Neural progenitor cell (in vitro differentiated cells): ENCODE results near the gene TYW5. TPM values are rescaled to one million over a fixed set of nuclear protein-coding genes. Genes with fewer than 3 reads are reported as not detected.

Source experiments
- DNase-seq: peaks from one replicate; pipeline ENCODE4 v3.0.0-alpha.2; 2016; ENCODE audit warnings: low spot score
- H2AFZ ChIP-seq: fragments of 200-600 bp; sonication (generic); replicated peaks from 2 replicates; pipeline ENCODE4 v1.6.1; 2016; ENCODE audit warnings: antibody characterized with exemption
- H3F3A ChIP-seq: fragments of 200-600 bp; sonication (generic); 2 replicates; pipeline ENCODE4 v1.6.1; 2016; ENCODE audit warnings: antibody characterized with exemption, low read depth
- H3K27ac ChIP-seq: fragments of 200-600 bp; sonication (generic); 2 replicates; pipeline ENCODE4 v1.5.1; 2016; ENCODE audit warnings: mild to moderate bottlenecking
- H3K27me3 ChIP-seq: fragments of 200-600 bp; sonication (generic); 2 replicates; pipeline ENCODE4 v1.6.1; 2016; ENCODE audit warnings: mild to moderate bottlenecking, moderate library complexity
- H3K36me3 ChIP-seq: fragments of 200-600 bp; sonication (generic); 2 replicates; pipeline ENCODE4 v1.5.1; 2016
- H3K4me1 ChIP-seq: fragments of 200-600 bp; sonication (generic); 2 replicates; pipeline ENCODE4 v1.6.1; 2016; ENCODE audit warnings: mixed run types
- H3K4me2 ChIP-seq: fragments of 200-600 bp; sonication (generic); 2 replicates; pipeline ENCODE4 v1.6.1; 2016
- H3K4me3 ChIP-seq: fragments of 200-600 bp; sonication (generic); 2 replicates; pipeline ENCODE4 v1.5.1; 2016
- H3K79me2 ChIP-seq: fragments of 200-600 bp; sonication (generic); 2 replicates; pipeline ENCODE4 v1.6.1; 2016; ENCODE audit warnings: low read depth
- H3K9ac ChIP-seq: fragments of 200-600 bp; sonication (generic); 2 replicates; pipeline ENCODE4 v1.6.1; 2016
- H3K9me3 ChIP-seq: fragments of 200-600 bp; sonication (generic); 2 replicates; pipeline ENCODE4 v1.5.1; 2016; ENCODE audit warnings: low read depth
- H4K20me1 ChIP-seq: fragments of 200-600 bp; sonication (generic); 2 replicates; pipeline ENCODE4 v1.6.1; 2016; ENCODE audit warnings: low read depth
- H3K27ac Mint-ChIP-seq: 3 replicates; pipeline ENCODE4 v1.8.0; 2021; ENCODE audit warnings: mixed read lengths
- H3K27me3 Mint-ChIP-seq: 2 replicates; pipeline ENCODE4 v1.8.0; 2022; ENCODE audit warnings: low read depth, mild to moderate bottlenecking, inconsistent platforms, moderate library complexity, mixed read lengths; ENCODE audit not compliant: insufficient read depth
- H3K36me3 Mint-ChIP-seq: 3 replicates; pipeline ENCODE4 v1.8.0; 2021; ENCODE audit warnings: mixed read lengths
- H3K4me1 Mint-ChIP-seq: 3 replicates; pipeline ENCODE4 v1.8.0; 2021; ENCODE audit warnings: mixed read lengths
- H3K4me3 Mint-ChIP-seq: 3 replicates; pipeline ENCODE4 v1.8.0; 2021; ENCODE audit warnings: mild to moderate bottlenecking, moderate library complexity, mixed read lengths
- H3K9me3 Mint-ChIP-seq: 3 replicates; pipeline ENCODE4 v1.8.0; 2020; ENCODE audit warnings: mixed read lengths
- CTCF ChIP-seq: fragments of 200-600 bp; sonication (generic); IDR thresholded peaks from 2 replicates; pipeline ENCODE4 v1.5.1; 2017; ENCODE audit warnings: antibody characterized with exemption, mild to moderate bottlenecking
- EZH2 ChIP-seq: fragments of 200-600 bp; sonication (generic); IDR thresholded peaks from 2 replicates; pipeline ENCODE4 v1.6.1; 2017; ENCODE audit warnings: antibody characterized with exemption, mild to moderate bottlenecking, moderate library complexity
- EZH2phosphoT487 ChIP-seq: fragments of 200-600 bp; sonication (generic); IDR thresholded peaks from 2 replicates; pipeline ENCODE4 v1.6.1; 2017; ENCODE audit warnings: antibody characterized with exemption
- total RNA-seq: library from RNA; depleted of rRNA; stranded (reverse); fragments of >200 nt; gene quantifications from 2 replicates; pipeline ENCODE4 v1.2.3, GENCODE V29; 2015; ENCODE audit warnings: low replicate concordance

Gene TYW5
- total RNA-seq, 1 donor from 2014 or later = 25.0 TPM

GRCh38 chr2:199907008-199907714, 48.1 kb downstream of the TYW5 start:
- H3K9me3 Mint-ChIP-seq = no peaks in the 10 kb centered on the region
- no peaks in the 10 kb centered on the region for H3K36me3 Mint-ChIP-seq
- Histone ChIP-seq H3K36me3 (no peaks in the 10 kb centered on the region), H3K9ac (no peak overlapping the region), H3K79me2 (peaks cover 10% of the 10 kb centered on the region), H2AFZ (no peak overlapping the region), H3K9me3 (no peaks in the 10 kb centered on the region), H3K4me1 (peaks cover 9% of the 10 kb centered on the region), H3K27ac (no peak overlapping the region), H3F3A (peaks cover 16% of the 10 kb centered on the region), H4K20me1 (peaks cover 2% of the 10 kb centered on the region), H3K27me3 (no peaks in the 10 kb centered on the region), H3K4me2 (no peak overlapping the region), H3K4me3 (no peak overlapping the region)
- H3K4me1 Mint-ChIP-seq = peaks cover 9% of the 10 kb centered on the region
- no peak overlapping the region for H3K27ac Mint-ChIP-seq
- no peak overlapping the region for H3K4me3 Mint-ChIP-seq
- TF ChIP-seq CTCF (no peak), EZH2phosphoT487 (no peak), EZH2 (no peak)
- no peak for DNase-seq
- peaks cover 6% of the 10 kb centered on the region for H3K27me3 Mint-ChIP-seq

- Histone ChIP-seq H3K79me2 (no peaks in the 10 kb centered on the region), H3K4me3 (no peak overlapping the region), H3K4me2 (no peak overlapping the region), H3K36me3 (no peaks in the 10 kb centered on the region), H3K27ac (no peak overlapping the region), H3K9ac (no peak overlapping the region), H3K9me3 (no peaks in the 10 kb centered on the region), H3F3A (no peaks in the 10 kb centered on the region), H3K27me3 (no peaks in the 10 kb centered on the region), H3K4me1 (no peaks in the 10 kb centered on the region), H4K20me1 (no peaks in the 10 kb centered on the region), H2AFZ (no peak overlapping the region)
- no peaks in the 10 kb centered on the region for H3K9me3 Mint-ChIP-seq
- no peaks in the 10 kb centered on the region for H3K36me3 Mint-ChIP-seq
- no peak overlapping the region for H3K4me3 Mint-ChIP-seq
- peaks cover 2% of the 10 kb centered on the region for H3K27me3 Mint-ChIP-seq
- H3K27ac Mint-ChIP-seq = no peak overlapping the region
- no peaks in the 10 kb centered on the region for H3K4me1 Mint-ChIP-seq
- no peak for TF ChIP-seq EZH2
- TF ChIP-seq CTCF = no peak
- TF ChIP-seq EZH2phosphoT487 = no peak
- no peak for DNase-seq
These were observed 52.2 kb downstream of the TYW5 start for GRCh38 chr2:199903111-199903510.

GRCh38 chr2:199902486-199903110, 52.7 kb downstream of the TYW5 start:
- Histone ChIP-seq H3K36me3 (no peaks in the 10 kb centered on the region), H3K27me3 (no peaks in the 10 kb centered on the region), H3K4me3 (no peak overlapping the region), H3K4me1 (no peaks in the 10 kb centered on the region), H3K9ac (no peak overlapping the region), H3K9me3 (no peaks in the 10 kb centered on the region), H2AFZ (no peak overlapping the region), H3K4me2 (no peak overlapping the region), H3K27ac (no peak overlapping the region), H4K20me1 (no peaks in the 10 kb centered on the region), H3F3A (no peaks in the 10 kb centered on the region), H3K79me2 (no peaks in the 10 kb centered on the region)
- Mint-ChIP-seq H3K4me1 (no peaks in the 10 kb centered on the region), H3K27me3 (peaks cover 2% of the 10 kb centered on the region), H3K9me3 (no peaks in the 10 kb centered on the region), H3K4me3 (no peak overlapping the region), H3K36me3 (no peaks in the 10 kb centered on the region), H3K27ac (no peak overlapping the region)
- TF ChIP-seq CTCF (no peak), EZH2 (no peak), EZH2phosphoT487 (no peak)
- DNase-seq = no peak
